Thoracic aorta (tissue), 2 donors: Measurements from ENCODE around the gene SLC30A4. TPM values are rescaled to one million over a fixed set of nuclear protein-coding genes. Genes with fewer than 3 reads are reported as not detected.

Source experiments
- ATAC-seq: fragments of 150-250 bp; one replicate; pipeline ENCODE4 v1.8.0; 2017; ENCODE audit warnings: low read depth; ENCODE audit not compliant: insufficient number of reproducible peaks, low FRiP score
- DNase-seq: peaks from one replicate; pipeline ENCODE4 v3.0.0-alpha.2; 2020; ENCODE audit warnings: low spot score
- H3K27ac ChIP-seq, 2 donors: fragments of 200-600 bp; sonication (generic); 1 replicate in 1 of 2; 2 replicates in 1 of 2; pipeline ENCODE4 v1.5.1; 2016; ENCODE audit warnings: mild to moderate bottlenecking in 2 of 2, moderate library complexity in 2 of 2
- H3K27me3 ChIP-seq: fragments of 200-600 bp; sonication (generic); replicated peaks from 2 replicates; pipeline ENCODE4 v1.6.0; 2016; ENCODE audit warnings: mild to moderate bottlenecking; ENCODE audit not compliant: insufficient read depth
- H3K36me3 ChIP-seq: fragments of 200-600 bp; sonication (generic); one replicate; pipeline ENCODE4 v1.5.1; 2016
- H3K4me1 ChIP-seq, 2 donors: fragments of 200-600 bp; sonication (generic); 1 replicate in 1 of 2; 2 replicates in 1 of 2; pipeline versions ENCODE4 v1.5.1 to v1.6.0; 2016; ENCODE audit warnings: low read depth in 2 of 2, mild to moderate bottlenecking in 1 of 2; ENCODE audit not compliant: control insufficient read depth in 1 of 2
- H3K4me3 ChIP-seq: fragments of 200-600 bp; sonication (generic); 2 replicates; pipeline ENCODE4 v1.5.1; 2016; ENCODE audit warnings: mild to moderate bottlenecking
- H3K9me3 ChIP-seq: fragments of 200-600 bp; sonication (generic); 2 replicates; pipeline ENCODE4 v1.5.1; 2016
- total RNA-seq, 2 donors: library from RNA; depleted of rRNA; stranded (reverse); fragments of >200 nt; gene quantifications; one replicate each; pipeline versions ENCODE4 v1.1.0 to v1.2.3, GENCODE V29; 2016
- TF ChIP-seq, protein P1 (sequence below): fragments of 200-600 bp; sonication (generic); IDR thresholded peaks from one replicate; pipeline ENCODE4 v1.5.1; 2019; ENCODE audit warnings: antibody characterized with exemption

Gene SLC30A4
- total RNA-seq, 2 donors from 2014 or later = 6.5 to 11.1 TPM

DNA sequence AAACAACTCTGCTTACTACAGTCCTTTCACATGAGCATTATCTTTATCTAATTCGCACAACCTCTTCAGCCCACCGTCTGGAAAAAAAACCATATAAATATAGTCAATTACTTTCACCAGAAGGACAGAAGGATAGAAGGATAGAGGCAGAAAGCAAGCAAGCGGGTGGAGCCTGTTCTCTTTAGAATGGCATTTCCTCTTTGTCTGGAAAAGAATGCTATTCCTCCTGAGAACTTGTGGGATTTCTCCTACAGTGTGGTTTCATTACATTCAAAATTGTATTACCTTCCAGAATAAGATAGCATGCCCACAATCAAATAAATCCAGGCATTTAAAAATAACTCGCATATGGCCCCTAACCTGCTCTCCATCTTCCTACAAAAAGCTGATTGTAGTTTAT, 23.1 kb downstream of the SLC30A4 start:
- TF ChIP-seq, protein P1, sequence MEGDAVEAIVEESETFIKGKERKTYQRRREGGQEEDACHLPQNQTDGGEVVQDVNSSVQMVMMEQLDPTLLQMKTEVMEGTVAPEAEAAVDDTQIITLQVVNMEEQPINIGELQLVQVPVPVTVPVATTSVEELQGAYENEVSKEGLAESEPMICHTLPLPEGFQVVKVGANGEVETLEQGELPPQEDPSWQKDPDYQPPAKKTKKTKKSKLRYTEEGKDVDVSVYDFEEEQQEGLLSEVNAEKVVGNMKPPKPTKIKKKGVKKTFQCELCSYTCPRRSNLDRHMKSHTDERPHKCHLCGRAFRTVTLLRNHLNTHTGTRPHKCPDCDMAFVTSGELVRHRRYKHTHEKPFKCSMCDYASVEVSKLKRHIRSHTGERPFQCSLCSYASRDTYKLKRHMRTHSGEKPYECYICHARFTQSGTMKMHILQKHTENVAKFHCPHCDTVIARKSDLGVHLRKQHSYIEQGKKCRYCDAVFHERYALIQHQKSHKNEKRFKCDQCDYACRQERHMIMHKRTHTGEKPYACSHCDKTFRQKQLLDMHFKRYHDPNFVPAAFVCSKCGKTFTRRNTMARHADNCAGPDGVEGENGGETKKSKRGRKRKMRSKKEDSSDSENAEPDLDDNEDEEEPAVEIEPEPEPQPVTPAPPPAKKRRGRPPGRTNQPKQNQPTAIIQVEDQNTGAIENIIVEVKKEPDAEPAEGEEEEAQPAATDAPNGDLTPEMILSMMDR = no peak
- DNase-seq = no peak
- H3K36me3 ChIP-seq = no peaks in the 10 kb centered on the region

DNA sequence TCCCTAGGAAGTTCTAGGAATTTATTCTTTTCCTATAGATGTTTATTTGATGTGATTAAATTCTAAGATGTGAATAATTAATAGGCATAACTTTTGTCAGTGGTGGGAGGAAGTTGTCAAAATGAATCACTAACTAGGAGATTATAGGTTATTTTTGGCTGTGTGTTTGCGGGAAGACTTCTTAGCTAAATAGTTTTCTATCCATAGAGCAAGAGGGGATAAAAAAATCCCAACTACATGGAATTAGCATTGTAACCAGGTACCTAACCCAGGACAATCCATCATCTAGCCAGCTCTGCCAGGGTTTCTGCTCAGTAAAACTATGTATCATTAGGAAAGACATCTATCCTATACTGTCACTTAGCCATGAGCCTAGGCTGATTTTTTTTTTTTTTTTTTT, 23.9 kb downstream of the SLC30A4 start:
- no peak for ATAC-seq
- no peaks in the 10 kb centered on the region for H3K36me3 ChIP-seq
- H3K27me3 ChIP-seq = no peaks in the 10 kb centered on the region
- DNase-seq = no peak
- no peak overlapping the region for H3K27ac ChIP-seq
- TF ChIP-seq, protein P1 = no peak
- H3K4me1 ChIP-seq = no peaks in the 10 kb centered on the region
- H3K4me3 ChIP-seq = no peak overlapping the region
- H3K9me3 ChIP-seq = no peaks in the 10 kb centered on the region

More for the DNA sequence above, 23.1 kb downstream of the SLC30A4 start:
- no peak for ATAC-seq
- Histone ChIP-seq H3K4me3 (no peak overlapping the region), H3K27me3 (no peaks in the 10 kb centered on the region), H3K9me3 (no peaks in the 10 kb centered on the region), H3K27ac (no peak overlapping the region), H3K4me1 (no peaks in the 10 kb centered on the region)

DNA sequence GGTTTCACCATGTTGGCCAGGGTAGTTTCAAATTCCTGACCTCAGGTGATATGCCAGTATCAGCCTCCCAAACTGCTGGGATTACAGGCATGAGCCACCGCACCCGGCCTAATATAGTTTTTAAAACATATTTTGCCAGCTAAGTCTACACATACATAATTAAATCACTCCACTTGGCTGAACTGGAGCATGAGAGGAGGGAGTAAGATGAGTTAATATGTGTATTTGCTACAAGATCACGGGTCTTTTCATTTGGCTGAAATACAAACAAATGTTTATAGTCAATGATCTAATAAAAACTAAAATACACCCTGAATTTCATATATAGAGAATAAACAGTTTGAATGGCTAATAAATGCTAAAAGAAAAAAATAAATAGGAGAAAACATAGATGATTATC, 25.3 kb downstream of the SLC30A4 start:
- TF ChIP-seq, protein P1 = no peak

DNA sequence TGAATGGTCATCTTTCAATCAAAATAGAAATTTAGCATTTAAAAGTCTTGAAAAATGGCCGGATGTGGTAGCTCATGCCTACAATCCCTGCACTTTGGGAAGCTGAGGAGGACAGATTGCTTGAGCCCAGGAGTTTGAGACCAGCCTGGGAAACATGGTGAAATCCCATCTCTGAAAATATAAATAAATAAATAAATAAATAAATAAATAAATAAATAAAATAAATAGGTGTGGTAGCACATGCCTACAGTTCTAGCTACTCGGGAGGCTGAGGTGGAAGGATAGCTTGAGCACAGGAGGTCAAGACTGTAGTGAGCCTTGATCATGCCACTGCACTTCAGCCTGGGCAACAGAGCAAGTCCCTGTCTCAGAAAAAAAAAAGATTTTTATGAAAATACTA, 25.9 kb downstream of the SLC30A4 start:
- Histone ChIP-seq H3K9me3 (no peaks in the 10 kb centered on the region), H3K27ac (no peak overlapping the region), H3K36me3 (no peaks in the 10 kb centered on the region), H3K4me1 (no peaks in the 10 kb centered on the region), H3K4me3 (no peak overlapping the region), H3K27me3 (no peaks in the 10 kb centered on the region)
- no peak for ATAC-seq
- TF ChIP-seq, protein P1 = no peak
- no peak for DNase-seq

More for the DNA sequence above, 25.3 kb downstream of the SLC30A4 start:
- no peak for DNase-seq
- Histone ChIP-seq H3K4me1 (no peaks in the 10 kb centered on the region), H3K27ac (no peak overlapping the region), H3K9me3 (no peaks in the 10 kb centered on the region), H3K36me3 (no peaks in the 10 kb centered on the region), H3K4me3 (no peak overlapping the region), H3K27me3 (no peaks in the 10 kb centered on the region)
- no peak for ATAC-seq

DNA sequence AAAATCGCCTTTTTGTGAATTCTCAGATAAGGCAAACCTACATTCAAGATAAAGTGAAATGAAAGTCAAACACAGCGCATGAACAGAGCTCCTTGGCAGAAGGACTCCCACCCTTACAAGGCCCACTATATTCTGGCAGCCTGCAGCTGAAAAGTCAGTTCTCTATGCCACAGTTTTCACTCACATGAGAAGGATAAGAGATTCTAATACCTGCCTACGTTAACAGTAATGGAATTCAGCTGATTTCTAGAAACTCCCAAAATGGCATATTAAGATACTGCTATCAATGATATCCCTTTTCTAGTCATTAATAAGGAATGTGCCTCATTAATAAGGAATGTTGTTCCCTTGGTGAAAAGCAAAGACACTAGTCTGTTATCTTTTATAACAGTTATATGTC, 27.0 kb downstream of the SLC30A4 start:
- Histone ChIP-seq H3K27me3 (no peaks in the 10 kb centered on the region), H3K4me1 (no peaks in the 10 kb centered on the region), H3K36me3 (no peaks in the 10 kb centered on the region), H3K4me3 (no peak overlapping the region), H3K27ac (no peak overlapping the region), H3K9me3 (no peaks in the 10 kb centered on the region)
- no peak for ATAC-seq
- DNase-seq = no peak
- TF ChIP-seq, protein P1 = no peak
